Measurements from ENCODE around the gene CNDP2.
"Not testable (repeated sequence)": the region's sequence is repeated elsewhere in the genome, so short reads cannot be mapped to it uniquely, and the experiment has no call there.

- TF ChIP-seq POLR2A, CTCF, POLR2AphosphoS5 (IDR thresholded peaks at IDR 0.05): not testable (repeated sequence)
These were observed 69.8 kb downstream of the CNDP2 start for GRCh38 chr18:74565993-74566392.
